Measurements from ENCODE around the gene ORC2. TPM values are rescaled to one million over a fixed set of nuclear protein-coding genes. Genes with fewer than 3 reads are reported as not detected.
A peak's percentile ranks its signal among the peaks of the same experiment; 100 is the strongest.
"Not testable (repeated sequence)": the region's sequence is repeated elsewhere in the genome, so short reads cannot be mapped to it uniquely, and the experiment has no call there.

ORC2 gene
- total RNA-seq, 4 donors from 2014 or later, result 17.8 to 32.3 (median 20.1) TPM

DNA sequence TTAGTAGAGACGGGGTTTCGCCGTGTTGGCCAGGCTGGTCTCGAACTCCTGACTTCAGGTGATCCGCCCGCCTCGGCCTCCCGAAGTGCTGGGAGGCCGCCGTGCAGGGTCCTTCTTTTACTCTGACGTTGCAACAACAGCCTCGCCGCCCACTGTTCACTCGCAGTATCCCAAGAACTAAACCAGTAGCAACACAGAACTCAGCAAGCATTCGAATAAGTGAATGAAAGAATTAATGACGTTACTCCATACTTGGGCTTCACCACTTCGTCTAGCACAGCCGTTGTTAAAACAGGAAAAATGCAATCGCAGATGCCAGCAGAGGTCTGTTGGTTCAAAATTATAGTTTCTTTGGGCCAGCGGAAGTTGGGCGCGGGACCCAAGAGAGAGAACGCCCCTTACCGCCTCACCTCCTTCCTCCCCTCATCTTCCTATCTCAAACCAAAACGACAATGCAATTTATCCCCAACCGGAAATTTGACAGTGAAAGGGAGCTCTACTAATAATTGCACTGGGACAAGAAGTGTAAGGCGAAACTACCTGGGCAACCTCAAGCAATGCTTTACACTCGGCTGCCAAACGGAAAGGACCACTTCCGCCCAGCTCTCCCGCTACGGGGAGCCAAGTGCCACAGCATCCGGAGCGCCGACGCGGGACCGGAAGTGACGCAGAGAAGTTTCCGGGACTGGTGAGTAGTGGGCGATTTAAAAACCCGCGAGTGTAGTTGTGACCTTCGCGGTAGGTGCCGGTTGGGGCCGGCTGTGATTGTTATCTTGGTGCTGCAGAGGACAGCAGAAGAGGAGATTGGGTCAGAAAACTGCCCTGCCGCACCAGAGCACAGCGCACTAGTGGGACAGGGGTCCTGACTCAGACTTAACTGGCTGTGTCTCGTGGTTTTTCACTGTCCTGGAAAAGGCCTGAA lies 74.5 kb downstream of the ORC2 start, which contains the start of the genes NIF3L1 and PPIL3:
NIF3L1 (plus strand) TSS at position 668 of the 922 bp plus-strand sequence. CDS start 2,573 bp downstream, outside the sequence.
PPIL3 (minus strand) TSS at position 374 of the 922 bp plus-strand sequence. CDS start 1,462 bp downstream, outside the sequence.
- Histone ChIP-seq H3K36me3 (peaks cover 0 to 39% (median 3%) of the 10 kb centered on the region in 3 donors), H3K27ac (peak within 1 kb of the TSS; percentile 78 to 96 (median 92)), H3K27me3 (no peaks in the 10 kb centered on the region), H3K4me3 (peak within 1 kb of the TSS; percentile 70 to 78 (median 71)), H3K4me1 (peaks cover 0 to 43% (median 16%) of the 10 kb centered on the region in 4 donors), H3K9me3 (no peaks in the 10 kb centered on the region)
- peak; percentile 89 to 93 for DNase-seq (ENCODE audit: low spot score in 2 of 2)
- 1% methylated on average over 45 to 50 of the region's 50 CpGs for WGBS, 2 donors
- peak; percentile 62 to 93 for TF ChIP-seq EP300 (IDR thresholded peaks at IDR 0.05)
- TF ChIP-seq, protein P1, sequence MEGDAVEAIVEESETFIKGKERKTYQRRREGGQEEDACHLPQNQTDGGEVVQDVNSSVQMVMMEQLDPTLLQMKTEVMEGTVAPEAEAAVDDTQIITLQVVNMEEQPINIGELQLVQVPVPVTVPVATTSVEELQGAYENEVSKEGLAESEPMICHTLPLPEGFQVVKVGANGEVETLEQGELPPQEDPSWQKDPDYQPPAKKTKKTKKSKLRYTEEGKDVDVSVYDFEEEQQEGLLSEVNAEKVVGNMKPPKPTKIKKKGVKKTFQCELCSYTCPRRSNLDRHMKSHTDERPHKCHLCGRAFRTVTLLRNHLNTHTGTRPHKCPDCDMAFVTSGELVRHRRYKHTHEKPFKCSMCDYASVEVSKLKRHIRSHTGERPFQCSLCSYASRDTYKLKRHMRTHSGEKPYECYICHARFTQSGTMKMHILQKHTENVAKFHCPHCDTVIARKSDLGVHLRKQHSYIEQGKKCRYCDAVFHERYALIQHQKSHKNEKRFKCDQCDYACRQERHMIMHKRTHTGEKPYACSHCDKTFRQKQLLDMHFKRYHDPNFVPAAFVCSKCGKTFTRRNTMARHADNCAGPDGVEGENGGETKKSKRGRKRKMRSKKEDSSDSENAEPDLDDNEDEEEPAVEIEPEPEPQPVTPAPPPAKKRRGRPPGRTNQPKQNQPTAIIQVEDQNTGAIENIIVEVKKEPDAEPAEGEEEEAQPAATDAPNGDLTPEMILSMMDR (IDR thresholded peaks at IDR 0.05), result peak in 1 of 5 experiments; percentile 11
- TF ChIP-seq POLR2A (IDR thresholded peaks at IDR 0.05), result peak; percentile 53 to 55

DNA sequence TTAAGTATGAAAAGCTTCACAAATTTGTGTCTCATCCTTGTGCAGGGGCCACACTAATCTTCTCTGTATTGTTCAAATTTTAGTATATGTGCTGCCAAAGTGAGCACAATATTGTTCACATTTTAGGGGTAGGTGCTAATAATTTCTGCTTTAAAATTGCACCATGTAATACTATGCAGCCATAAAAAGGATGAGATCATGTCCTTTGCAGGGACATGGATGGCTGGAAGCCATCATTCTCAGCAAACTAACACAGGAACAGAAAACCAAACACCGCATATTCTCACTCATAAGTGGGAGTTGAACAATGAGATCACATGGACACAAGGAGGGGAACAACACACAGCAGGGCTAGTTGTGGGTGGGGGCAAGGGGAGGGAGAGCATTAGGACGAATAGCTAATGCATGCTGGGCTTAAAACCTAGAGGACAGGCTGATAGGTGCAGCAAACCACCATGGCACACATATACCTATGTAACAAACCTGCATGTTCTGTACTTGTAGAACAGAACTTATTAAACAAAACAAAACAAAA lies 81.7 kb downstream of the ORC2 start:
- not testable (repeated sequence) for H3K4me1 ChIP-seq; H3K9me3 ChIP-seq; DNase-seq (ENCODE audit: low spot score in 2 of 2); H3K27me3 ChIP-seq; H3K27ac ChIP-seq; H3K4me3 ChIP-seq
- 57 to 63% methylated on average over 2 of the region's 2 CpGs for WGBS, 2 donors
- peaks cover 6 to 100% (median 9%) of the 10 kb centered on the region in 3 donors for H3K36me3 ChIP-seq

DNA sequence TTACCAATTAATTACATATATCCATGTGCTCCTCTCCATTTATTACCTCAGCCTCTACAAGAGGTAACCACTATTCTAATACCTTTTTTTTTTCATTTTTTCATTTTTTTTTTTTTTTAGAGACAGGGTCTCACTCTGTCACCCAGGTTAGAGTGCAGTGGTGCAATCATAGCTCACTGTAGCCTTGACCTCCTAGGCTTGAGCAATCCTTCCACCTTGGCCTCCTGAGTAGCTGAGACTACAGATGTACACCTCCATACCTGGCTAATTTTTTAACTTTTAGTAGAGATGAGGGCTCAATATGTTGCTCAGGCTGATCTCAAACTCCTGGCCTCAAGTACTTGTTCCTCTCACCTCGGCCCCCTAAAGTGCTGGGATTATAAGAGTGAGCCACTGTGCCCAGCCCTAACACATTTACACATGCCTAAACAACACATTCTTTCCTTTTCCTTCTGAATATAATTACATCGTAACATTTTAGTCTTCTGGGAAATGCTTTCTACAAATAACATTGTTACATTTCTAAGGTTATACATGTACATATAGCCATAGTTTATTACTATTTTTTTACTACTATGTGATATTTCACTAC lies 85.1 kb downstream of the ORC2 start:
- 88 to 92% methylated on average over 2 of the region's 2 CpGs for WGBS, 2 donors
- Histone ChIP-seq H3K27me3 (no peaks in the 10 kb centered on the region), H3K9me3 (no peaks in the 10 kb centered on the region), H3K4me1 (no peaks in the 10 kb centered on the region), H3K4me3 (no peak overlapping the region), H3K27ac (no peak overlapping the region), H3K36me3 (peaks cover 5 to 99% (median 6%) of the 10 kb centered on the region in 3 donors)
- DNase-seq (ENCODE audit: low spot score in 2 of 2), result no peak
- TF ChIP-seq POLR2A (IDR thresholded peaks at IDR 0.05), result no peak
- TF ChIP-seq, protein P1 (IDR thresholded peaks at IDR 0.05), result no peak
- TF ChIP-seq EP300 (IDR thresholded peaks at IDR 0.05), result no peak

DNA sequence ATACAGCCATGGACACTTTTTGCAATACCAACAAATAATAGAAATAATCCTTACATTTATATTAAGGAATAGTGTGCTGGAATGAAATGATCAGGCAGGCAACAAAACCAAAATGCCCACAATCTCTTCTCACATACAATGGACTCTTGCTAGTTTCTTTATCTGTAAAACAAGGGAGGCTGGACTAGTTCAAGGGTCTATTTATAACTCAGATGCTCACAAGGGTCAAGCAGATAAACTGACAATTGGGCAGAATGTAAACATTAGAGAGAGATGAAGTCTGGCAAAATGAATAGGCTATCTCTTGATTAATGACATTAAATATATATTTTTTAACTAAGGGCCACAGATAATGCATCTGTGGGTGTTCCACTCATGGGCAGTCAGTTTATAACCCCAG lies 86.0 kb downstream of the ORC2 start:
- peaks cover 5 to 99% (median 6%) of the 10 kb centered on the region in 3 donors for H3K36me3 ChIP-seq

DNA sequence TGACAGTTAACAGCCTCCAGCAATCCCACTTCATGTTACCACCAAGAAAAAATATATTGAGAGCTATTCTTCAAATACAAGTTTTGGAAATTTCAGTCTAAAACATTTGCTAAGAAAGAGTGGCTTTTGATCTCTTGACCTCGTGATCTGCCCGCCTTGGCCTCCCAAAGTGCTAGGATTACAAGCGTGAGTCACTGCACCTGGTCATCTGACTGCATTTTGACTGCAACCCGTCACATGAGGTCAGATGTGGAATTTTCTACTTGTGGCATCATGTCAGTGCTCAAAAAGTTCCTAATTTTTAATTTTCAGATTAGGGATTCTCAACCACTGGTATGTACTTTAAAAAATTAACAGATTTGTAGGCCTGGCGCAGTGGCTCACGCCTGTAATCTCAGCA lies 89.9 kb downstream of the ORC2 start:
- H3K36me3 ChIP-seq, result peaks cover 0 to 90% (median 0%) of the 10 kb centered on the region in 3 donors
- no peak overlapping the region for H3K4me3 ChIP-seq
- no peaks in the 10 kb centered on the region for H3K4me1 ChIP-seq
- H3K27me3 ChIP-seq, result no peaks in the 10 kb centered on the region
- no peak for DNase-seq (ENCODE audit: low spot score in 2 of 2)
- 97 to 98% methylated on average over 6 of the region's 6 CpGs for whole genome bisulfite sequencing, 2 donors
- TF ChIP-seq POLR2A (IDR thresholded peaks at IDR 0.05) (no peak), EP300 (IDR thresholded peaks at IDR 0.05) (no peak)
- TF ChIP-seq, protein P1 (IDR thresholded peaks at IDR 0.05), result no peak
- no peaks in the 10 kb centered on the region for H3K9me3 ChIP-seq
- H3K27ac ChIP-seq, result no peak overlapping the region

More for the DNA sequence above, 86.0 kb downstream of the ORC2 start:
- Histone ChIP-seq H3K27ac (no peak overlapping the region), H3K9me3 (no peaks in the 10 kb centered on the region), H3K4me3 (no peak overlapping the region), H3K4me1 (no peaks in the 10 kb centered on the region), H3K27me3 (no peaks in the 10 kb centered on the region)
- no peak for DNase-seq (ENCODE audit: low spot score in 2 of 2)
- TF ChIP-seq, protein P1 (IDR thresholded peaks at IDR 0.05), result no peak
- TF ChIP-seq EP300 (IDR thresholded peaks at IDR 0.05), result no peak
- TF ChIP-seq POLR2A (IDR thresholded peaks at IDR 0.05), result no peak
